ENCODE results near the gene ZNF488. TPM values are rescaled to one million over a fixed set of nuclear protein-coding genes. Genes with fewer than 3 reads are reported as not detected.

Gene ZNF488
- total RNA-seq, 1 donor from 2014 or later: 0.41 TPM

- TF ChIP-seq, protein P1, sequence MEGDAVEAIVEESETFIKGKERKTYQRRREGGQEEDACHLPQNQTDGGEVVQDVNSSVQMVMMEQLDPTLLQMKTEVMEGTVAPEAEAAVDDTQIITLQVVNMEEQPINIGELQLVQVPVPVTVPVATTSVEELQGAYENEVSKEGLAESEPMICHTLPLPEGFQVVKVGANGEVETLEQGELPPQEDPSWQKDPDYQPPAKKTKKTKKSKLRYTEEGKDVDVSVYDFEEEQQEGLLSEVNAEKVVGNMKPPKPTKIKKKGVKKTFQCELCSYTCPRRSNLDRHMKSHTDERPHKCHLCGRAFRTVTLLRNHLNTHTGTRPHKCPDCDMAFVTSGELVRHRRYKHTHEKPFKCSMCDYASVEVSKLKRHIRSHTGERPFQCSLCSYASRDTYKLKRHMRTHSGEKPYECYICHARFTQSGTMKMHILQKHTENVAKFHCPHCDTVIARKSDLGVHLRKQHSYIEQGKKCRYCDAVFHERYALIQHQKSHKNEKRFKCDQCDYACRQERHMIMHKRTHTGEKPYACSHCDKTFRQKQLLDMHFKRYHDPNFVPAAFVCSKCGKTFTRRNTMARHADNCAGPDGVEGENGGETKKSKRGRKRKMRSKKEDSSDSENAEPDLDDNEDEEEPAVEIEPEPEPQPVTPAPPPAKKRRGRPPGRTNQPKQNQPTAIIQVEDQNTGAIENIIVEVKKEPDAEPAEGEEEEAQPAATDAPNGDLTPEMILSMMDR (IDR thresholded peaks at IDR 0.05; ENCODE audit: unreplicated experiment): no peak
- no peaks in the 10 kb centered on the region for H3K36me3 Mint-ChIP-seq (ENCODE audit: low read depth, unreplicated experiment)
- DNase-seq (ENCODE audit: low spot score): no peak
- H3K4me1 Mint-ChIP-seq (ENCODE audit: unreplicated experiment): no peaks in the 10 kb centered on the region
- H3K27me3 Mint-ChIP-seq (ENCODE audit: unreplicated experiment): peaks cover 7% of the 10 kb centered on the region
- H3K4me3 Mint-ChIP-seq (ENCODE audit: unreplicated experiment): no peak within 1 kb of the TSS
- H3K9me3 Mint-ChIP-seq (ENCODE audit: unreplicated experiment): no peaks in the 10 kb centered on the region
- H3K27ac Mint-ChIP-seq (ENCODE audit: unreplicated experiment): no peak within 1 kb of the TSS
These were observed 35.9 kb downstream of the ZNF488 start, which contains the start of gene RBP3 for GRCh38 chr10:47348138-47348651. Gene RBP3, plus strand, starts transcription at chr10:47348363. Its CDS starts 122 bp downstream, at chr10:47348485.

DNA sequence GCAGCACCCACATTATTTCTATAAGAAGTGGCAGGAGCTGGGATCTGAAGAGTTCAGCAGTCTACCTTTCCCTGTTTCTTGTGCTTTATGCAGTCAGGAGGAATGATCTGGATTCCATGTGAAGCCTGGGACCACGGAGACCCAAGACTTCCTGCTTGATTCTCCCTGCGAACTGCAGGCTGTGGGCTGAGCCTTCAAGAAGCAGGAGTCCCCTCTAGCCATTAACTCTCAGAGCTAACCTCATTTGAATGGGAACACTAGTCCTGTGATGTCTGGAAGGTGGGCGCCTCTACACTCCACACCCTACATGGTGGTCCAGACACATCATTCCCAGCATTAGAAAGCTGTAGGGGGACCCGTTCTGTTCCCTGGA is 36.8 kb downstream of the ZNF488 start:
- Mint-ChIP-seq H3K27me3 (ENCODE audit: unreplicated experiment) (peaks cover 5% of the 10 kb centered on the region), H3K4me3 (ENCODE audit: unreplicated experiment) (no peak overlapping the region)

DNA sequence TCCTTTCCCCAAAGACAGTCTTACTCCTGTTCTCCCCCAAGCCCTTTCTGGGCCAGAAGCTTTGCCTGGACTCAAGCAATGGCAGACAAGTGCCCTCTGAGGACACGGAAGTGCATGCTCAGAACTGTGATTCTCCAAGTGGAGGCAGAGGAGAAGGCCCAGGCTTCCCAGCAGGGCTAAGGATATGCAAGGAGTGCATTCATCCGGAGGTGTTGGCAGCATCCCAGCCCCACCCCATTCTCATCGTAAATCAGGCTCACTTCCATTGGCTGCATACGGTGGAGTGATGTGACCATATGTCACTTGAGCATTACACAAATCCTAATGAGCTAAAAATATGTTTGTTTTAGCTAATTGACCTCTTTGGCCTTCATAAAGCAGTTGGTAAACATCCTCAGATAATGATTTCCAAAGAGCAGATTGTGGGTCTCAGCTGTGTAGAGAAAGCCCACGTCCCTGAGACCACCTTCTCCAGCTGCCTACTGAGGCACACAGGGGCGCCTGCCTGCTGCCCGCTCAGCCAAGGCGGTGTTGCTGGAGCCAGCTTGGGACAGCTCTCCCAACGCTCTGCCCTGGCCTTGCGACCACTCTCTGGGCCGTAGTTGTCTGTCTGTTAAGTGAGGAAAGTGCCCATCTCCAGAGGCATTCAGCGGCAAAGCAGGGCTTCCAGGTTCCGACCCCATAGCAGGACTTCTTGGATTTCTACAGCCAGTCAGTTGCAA is 37.4 kb downstream of the ZNF488 start:
- Mint-ChIP-seq H3K27ac (ENCODE audit: unreplicated experiment) (no peak overlapping the region), H3K9me3 (ENCODE audit: unreplicated experiment) (no peaks in the 10 kb centered on the region), H3K4me3 (ENCODE audit: unreplicated experiment) (no peak overlapping the region), H3K36me3 (ENCODE audit: low read depth, unreplicated experiment) (no peaks in the 10 kb centered on the region), H3K27me3 (ENCODE audit: unreplicated experiment) (peaks cover 5% of the 10 kb centered on the region), H3K4me1 (ENCODE audit: unreplicated experiment) (no peaks in the 10 kb centered on the region)
- TF ChIP-seq, protein P1 (IDR thresholded peaks at IDR 0.05; ENCODE audit: unreplicated experiment): no peak
- DNase-seq (ENCODE audit: low spot score): no peak

More for the DNA sequence above, 36.8 kb downstream of the ZNF488 start:
- Mint-ChIP-seq H3K4me1 (ENCODE audit: unreplicated experiment) (no peaks in the 10 kb centered on the region), H3K27ac (ENCODE audit: unreplicated experiment) (no peak overlapping the region), H3K36me3 (ENCODE audit: low read depth, unreplicated experiment) (no peaks in the 10 kb centered on the region), H3K9me3 (ENCODE audit: unreplicated experiment) (no peaks in the 10 kb centered on the region)
- no peak for DNase-seq (ENCODE audit: low spot score)
- TF ChIP-seq, protein P1 (IDR thresholded peaks at IDR 0.05; ENCODE audit: unreplicated experiment): no peak

DNA sequence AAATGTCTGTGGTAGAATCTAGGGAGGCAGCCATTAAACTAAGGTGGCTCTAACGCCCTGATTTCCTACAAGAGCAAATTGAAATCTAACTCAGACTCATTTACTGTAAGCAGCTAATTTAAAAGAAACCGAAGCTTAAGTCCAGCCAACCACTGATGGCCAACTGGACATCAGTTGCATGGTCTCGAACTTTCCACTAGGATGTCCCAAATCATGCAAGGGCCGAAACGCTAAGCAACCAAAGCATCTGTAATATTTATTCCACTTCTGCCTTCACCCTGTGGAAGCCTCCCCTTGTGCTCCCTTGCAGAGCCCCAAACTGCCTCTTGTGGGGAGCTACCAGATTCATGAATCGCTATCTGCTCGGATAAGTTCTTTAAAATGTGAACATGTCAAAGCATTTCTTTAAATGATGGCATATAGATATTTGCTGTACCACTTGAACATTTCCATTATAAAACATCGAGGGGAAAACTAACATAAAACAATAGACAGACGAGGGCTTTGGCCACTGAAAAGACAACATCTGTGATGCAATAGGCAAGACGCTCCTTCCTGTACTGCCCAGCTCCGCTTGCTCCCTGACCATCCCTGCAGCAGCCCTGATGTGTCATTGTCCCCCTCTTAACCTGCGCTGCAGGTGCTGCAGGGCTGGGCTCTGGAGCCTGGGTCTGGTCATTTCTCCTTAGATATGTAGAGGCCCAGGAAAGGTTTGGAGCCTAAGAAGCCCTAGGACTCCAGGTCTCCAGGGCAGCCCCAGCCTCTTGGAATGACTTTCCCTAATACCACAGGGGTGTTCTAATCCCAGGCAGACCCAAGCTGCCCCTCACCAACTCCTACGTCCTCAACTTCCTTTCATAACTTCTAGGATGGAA is 38.9 kb downstream of the ZNF488 start:
- H3K27me3 Mint-ChIP-seq (ENCODE audit: unreplicated experiment): peaks cover 5% of the 10 kb centered on the region
- H3K36me3 Mint-ChIP-seq (ENCODE audit: low read depth, unreplicated experiment): no peaks in the 10 kb centered on the region
- H3K27ac Mint-ChIP-seq (ENCODE audit: unreplicated experiment): no peak overlapping the region
- H3K9me3 Mint-ChIP-seq (ENCODE audit: unreplicated experiment): no peaks in the 10 kb centered on the region
- DNase-seq (ENCODE audit: low spot score): no peak
- no peaks in the 10 kb centered on the region for H3K4me1 Mint-ChIP-seq (ENCODE audit: unreplicated experiment)
- TF ChIP-seq, protein P1 (IDR thresholded peaks at IDR 0.05; ENCODE audit: unreplicated experiment): no peak
- no peak overlapping the region for H3K4me3 Mint-ChIP-seq (ENCODE audit: unreplicated experiment)

Measured in endothelial cell (in vitro differentiated cells).